ENCODE measurements around the gene GSTO2.

Gene GSTO2

GRCh38 chr10:104308439-104308903 is 39.5 kb downstream of the GSTO2 start:
- ATAC-seq = peak; percentile 74
- DNase-seq = no peak

GRCh38 chr10:104309980-104310978 is 41.3 kb downstream of the GSTO2 start:
- ATAC-seq (no peak), DNase-seq (no peak)

- ATAC-seq = no peak
- no peak for DNase-seq
Measured at GRCh38 chr10:104311184-104311720, 42.3 kb downstream of the GSTO2 start.

GRCh38 chr10:104314591-104315485 is 45.9 kb downstream of the GSTO2 start:
- no peak for DNase-seq
- ATAC-seq = no peak

GRCh38 chr10:104315486-104315921 is 46.5 kb downstream of the GSTO2 start:
- ATAC-seq = peak; percentile 25
- no peak for DNase-seq

- no peak for DNase-seq
- no peak for ATAC-seq
Measured at GRCh38 chr10:104316321-104317099, 47.5 kb downstream of the GSTO2 start.

GRCh38 chr10:104317269-104317710 is 48.3 kb downstream of the GSTO2 start:
- no peak for ATAC-seq
- DNase-seq = no peak

GRCh38 chr10:104317726-104318299 is 48.8 kb downstream of the GSTO2 start:
- no peak for ATAC-seq
- DNase-seq = no peak

- DNase-seq = no peak
- ATAC-seq = no peak
Measured at GRCh38 chr10:104318326-104318725, 49.3 kb downstream of the GSTO2 start.

GRCh38 chr10:104318810-104319741 is 50.1 kb downstream of the GSTO2 start:
- ATAC-seq = no peak

GRCh38 chr10:104321226-104321625 is 52.2 kb downstream of the GSTO2 start:
- no peak for DNase-seq
- ATAC-seq = no peak

More at GRCh38 chr10:104318810-104319741, 50.1 kb downstream of the GSTO2 start:
- DNase-seq = no peak

- ATAC-seq = no peak
- no peak for DNase-seq
Measured at GRCh38 chr10:104321725-104322415, 52.9 kb downstream of the GSTO2 start.

- ATAC-seq (peak; percentile 19), DNase-seq (no peak)
Measured at GRCh38 chr10:104322416-104322782, 53.4 kb downstream of the GSTO2 start.

- DNase-seq (no peak), ATAC-seq (no peak)
Measured at GRCh38 chr10:104323085-104323484, 54.1 kb downstream of the GSTO2 start.

- no peak for DNase-seq
- ATAC-seq = no peak
Measured at GRCh38 chr10:104323760-104324201, 54.8 kb downstream of the GSTO2 start.

GRCh38 chr10:104324221-104324686 is 55.3 kb downstream of the GSTO2 start:
- no peak for ATAC-seq
- no peak for DNase-seq

GRCh38 chr10:104324931-104325330 is 55.9 kb downstream of the GSTO2 start:
- DNase-seq = no peak
- ATAC-seq = no peak

- DNase-seq (no peak), ATAC-seq (no peak)
Measured at GRCh38 chr10:104325436-104326435, 56.8 kb downstream of the GSTO2 start.
